GOT3 (cell line): ENCODE results near the gene MRNIP.
"Not testable (repeated sequence)": the region's sequence is repeated elsewhere in the genome, so short reads cannot be mapped to it uniquely, and the experiment has no call there.

Source experiments
- DNase-seq: peaks from one replicate; lab custom pipeline; 2025; ENCODE audit warnings: mixed read lengths; lab: John Stamatoyannopoulos, UW

MRNIP gene

GRCh38 chr5:179839328-179840256 lies 19.0 kb downstream of the MRNIP start:
- DNase-seq, result no peak

- no peak for DNase-seq
These were observed 21.3 kb downstream of the MRNIP start for GRCh38 chr5:179837076-179838011.

- DNase-seq, result no peak
These were observed 22.2 kb downstream of the MRNIP start for GRCh38 chr5:179836225-179837019.

GRCh38 chr5:179834871-179835270 lies 23.7 kb downstream of the MRNIP start:
- not testable (repeated sequence) for DNase-seq

GRCh38 chr5:179834120-179834519 lies 24.5 kb downstream of the MRNIP start:
- no peak for DNase-seq

- no peak for DNase-seq
These were observed 24.9 kb downstream of the MRNIP start for GRCh38 chr5:179833709-179834070.

GRCh38 chr5:179833056-179833708 lies 25.4 kb downstream of the MRNIP start:
- DNase-seq, result no peak

- no peak for DNase-seq
These were observed 26.4 kb downstream of the MRNIP start for GRCh38 chr5:179832039-179832745.

GRCh38 chr5:179830818-179831468 lies 27.7 kb downstream of the MRNIP start:
- DNase-seq, result no peak

- no peak for DNase-seq
These were observed 28.7 kb downstream of the MRNIP start for GRCh38 chr5:179829732-179830435.

GRCh38 chr5:179828756-179829421 lies 29.7 kb downstream of the MRNIP start:
- DNase-seq, result no peak

GRCh38 chr5:179827680-179828079 lies 30.9 kb downstream of the MRNIP start:
- DNase-seq, result no peak

GRCh38 chr5:179825655-179826182 lies 32.9 kb downstream of the MRNIP start:
- DNase-seq, result no peak

- DNase-seq, result no peak
These were observed 33.9 kb downstream of the MRNIP start for GRCh38 chr5:179824745-179825112.

- no peak for DNase-seq
These were observed 34.5 kb downstream of the MRNIP start for GRCh38 chr5:179823937-179824744.

GRCh38 chr5:179822444-179822990 lies 36.1 kb downstream of the MRNIP start:
- no peak for DNase-seq

GRCh38 chr5:179822059-179822432 lies 36.6 kb downstream of the MRNIP start:
- no peak for DNase-seq
